ENCODE results near the gene MTCP1. TPM values are rescaled to one million over a fixed set of nuclear protein-coding genes. Genes with fewer than 3 reads are reported as not detected.

Gene MTCP1, protein sequence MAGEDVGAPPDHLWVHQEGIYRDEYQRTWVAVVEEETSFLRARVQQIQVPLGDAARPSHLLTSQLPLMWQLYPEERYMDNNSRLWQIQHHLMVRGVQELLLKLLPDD
- polyA plus RNA-seq (ENCODE audit: insufficient read length in 3 of 3) = 10 to 100 TPM; 21.4 to 27.3 (median 26.0) TPM

DNA sequence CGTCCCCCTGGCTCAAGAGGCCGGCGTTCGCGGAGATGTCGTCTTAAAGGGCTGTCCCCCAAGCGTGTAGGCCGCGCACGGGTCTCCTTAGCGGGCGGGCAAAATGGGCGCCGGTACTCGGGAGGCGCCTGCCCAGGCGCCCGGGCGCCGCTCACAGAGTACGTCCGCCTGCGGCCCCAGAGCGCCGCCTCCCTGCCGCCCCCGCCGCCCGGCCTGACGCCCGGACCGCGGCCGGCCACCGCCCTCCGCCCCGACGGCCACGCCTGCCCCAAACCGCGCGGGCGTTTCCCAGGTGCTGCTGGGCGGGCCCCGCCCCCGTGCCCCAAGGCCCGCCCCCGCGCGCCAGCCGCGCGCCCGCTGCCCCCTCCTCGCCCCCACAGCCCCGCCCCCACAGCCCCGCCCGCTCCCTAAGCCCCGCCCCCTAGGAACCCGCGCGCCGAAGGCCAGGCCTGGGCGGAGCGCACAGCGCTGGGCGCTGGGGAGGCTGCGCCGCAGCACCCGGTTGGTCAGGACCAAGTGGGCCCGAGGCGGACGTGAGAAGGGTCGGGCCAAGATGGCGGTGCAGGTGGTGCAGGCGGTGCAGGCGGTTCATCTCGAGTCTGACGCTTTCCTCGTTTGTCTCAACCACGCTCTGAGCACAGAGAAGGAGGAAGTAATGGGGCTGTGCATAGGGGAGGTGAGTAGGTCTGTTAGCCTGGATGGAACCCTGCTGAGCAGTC lies at the start of gene MTCP1, which contains the start of the genes BRCC3 and CMC4:
MTCP1 (minus strand) TSS at position 162 of the 719 bp plus-strand sequence. CDS start 5,126 bp downstream, outside the sequence.
BRCC3 (plus strand) TSS at position 534 of the 719 bp plus-strand sequence; CDS start at position 554, 20 bp downstream.
CMC4 (minus strand) TSS at position 162 of the 719 bp plus-strand sequence. CDS start 7,113 bp downstream, outside the sequence.
- DNase-seq (ENCODE audit: low read depth in 3 of 3, low spot score in 2 of 3) = peak in 2 of 3 donors; percentile 42 to 49

GRCh38 chrX:155115174-155115819 lies 44.4 kb upstream of the MTCP1 start:
- DNase-seq (ENCODE audit: low read depth in 3 of 3, low spot score in 2 of 3) = no peak

GRCh38 chrX:155113097-155113496 lies 42.2 kb upstream of the MTCP1 start:
- no peak for DNase-seq (ENCODE audit: low read depth in 3 of 3, low spot score in 2 of 3)

DNA sequence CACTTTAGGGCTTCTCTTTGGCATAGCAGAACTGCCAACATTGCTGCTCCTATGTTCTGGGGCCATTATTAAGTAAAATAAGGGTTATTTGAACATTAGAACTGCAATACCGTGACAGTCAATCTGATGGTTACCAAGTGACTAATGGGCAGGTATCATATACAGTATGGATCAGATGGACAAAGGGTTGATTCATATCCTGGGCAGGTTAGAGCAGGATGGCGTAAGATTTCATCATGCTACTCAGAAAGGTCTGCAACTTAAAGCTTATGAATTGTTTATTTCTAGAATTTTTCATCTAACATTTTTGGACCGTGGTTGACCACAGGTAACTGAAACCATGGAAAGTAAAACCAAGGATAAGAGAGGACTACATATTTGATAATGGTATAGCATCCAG lies 41.2 kb upstream of the MTCP1 start:
- no peak for DNase-seq (ENCODE audit: low read depth in 3 of 3, low spot score in 2 of 3)

- no peak for DNase-seq (ENCODE audit: low read depth in 3 of 3, low spot score in 2 of 3)
Observed at GRCh38 chrX:155108427-155108826, 37.5 kb upstream of the MTCP1 start.

GRCh38 chrX:155105919-155106318 lies 35.0 kb upstream of the MTCP1 start:
- no peak for DNase-seq (ENCODE audit: low read depth in 3 of 3, low spot score in 2 of 3)

DNA sequence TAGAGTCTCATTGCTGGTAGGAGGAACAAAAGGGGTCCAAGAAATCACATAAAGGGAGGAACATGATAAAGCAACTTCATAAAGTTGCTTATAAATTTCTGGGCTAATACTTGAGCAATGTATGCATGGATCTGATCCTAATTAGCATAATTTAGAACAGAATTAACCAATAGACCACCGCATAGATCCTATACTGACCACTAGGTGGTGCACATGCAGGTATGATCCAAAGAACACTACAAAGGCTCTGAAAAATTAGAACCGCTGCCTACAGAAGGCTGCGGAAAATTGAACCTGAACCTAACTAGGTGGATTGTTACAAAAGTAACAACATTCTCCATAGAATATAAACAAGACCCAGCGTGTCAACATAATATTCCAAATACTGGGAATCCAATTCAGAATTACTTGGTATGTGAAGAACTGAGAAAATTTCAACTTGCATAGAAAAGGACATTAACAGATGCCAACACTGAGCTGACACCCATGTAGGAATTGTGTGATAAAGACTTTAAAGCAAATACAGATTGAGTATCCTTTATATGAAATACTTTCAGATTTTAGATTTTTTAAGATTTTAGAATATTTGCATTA lies 23.6 kb upstream of the MTCP1 start:
- no peak for DNase-seq (ENCODE audit: low read depth in 3 of 3, low spot score in 2 of 3)

DNA sequence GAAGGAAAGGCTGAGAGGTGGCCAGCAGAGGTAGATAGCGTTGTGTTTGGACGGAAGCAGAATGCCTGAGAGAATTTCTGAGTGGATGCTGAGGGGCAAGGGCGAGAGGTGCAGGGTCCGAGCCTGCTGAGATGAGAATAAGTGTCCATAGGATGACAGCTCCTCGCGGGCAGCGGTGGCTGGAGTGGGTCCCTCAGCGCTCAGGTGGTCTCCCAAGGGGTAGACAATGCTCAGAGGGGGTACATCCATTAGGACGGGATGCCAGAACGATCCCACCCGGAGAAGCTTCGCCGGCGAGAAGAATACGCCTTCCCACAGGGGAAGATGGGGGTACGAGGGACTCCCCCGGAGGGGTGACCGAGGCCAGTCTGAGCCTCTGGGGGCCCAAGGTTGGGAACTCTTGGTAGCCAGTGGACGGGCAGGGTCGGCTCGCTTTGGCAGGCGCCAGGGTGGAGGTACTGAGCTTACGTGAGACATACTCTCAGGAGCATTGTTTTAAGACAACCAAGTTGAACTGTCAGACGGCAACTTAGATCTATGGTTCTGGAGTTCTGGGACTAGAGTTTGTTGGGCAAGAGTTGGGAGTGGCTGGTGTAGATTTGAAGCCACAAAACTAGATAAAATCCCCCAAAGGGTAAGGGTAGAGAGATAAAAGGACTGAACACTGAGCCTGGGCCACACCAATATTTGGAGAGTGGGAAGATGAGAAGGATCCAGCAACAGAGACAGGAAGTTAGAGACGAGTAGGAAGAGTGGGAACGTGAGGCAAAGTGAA lies 16.2 kb upstream of the MTCP1 start:
- no peak for DNase-seq (ENCODE audit: low read depth in 3 of 3, low spot score in 2 of 3)

GRCh38 chrX:155086202-155086840 lies 15.4 kb upstream of the MTCP1 start:
- DNase-seq (ENCODE audit: low read depth in 3 of 3, low spot score in 2 of 3) = no peak

GRCh38 chrX:155071694-155072280 lies 851 bp upstream of the MTCP1 start:
- DNase-seq (ENCODE audit: low read depth in 3 of 3, low spot score in 2 of 3) = no peak

DNA sequence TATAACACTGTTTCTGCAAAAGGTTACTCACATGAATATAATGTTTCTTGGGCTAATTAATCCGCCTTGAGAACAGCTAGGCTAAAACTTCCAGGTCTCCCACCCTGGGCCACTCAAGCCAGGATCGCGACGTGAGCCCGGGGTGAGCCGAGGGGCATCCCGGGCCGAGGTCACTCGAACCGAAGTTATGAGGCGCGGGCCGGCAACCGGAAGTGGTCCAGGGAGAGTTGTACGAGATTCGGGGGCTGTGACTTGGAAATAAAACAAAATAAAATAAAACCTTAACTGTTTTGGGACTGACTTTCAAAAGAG lies 317 bp downstream of the MTCP1 start:
- DNase-seq (ENCODE audit: low read depth in 3 of 3, low spot score in 2 of 3) = no peak

GRCh38 chrX:155070038-155070437 lies 898 bp downstream of the MTCP1 start:
- DNase-seq (ENCODE audit: low read depth in 3 of 3, low spot score in 2 of 3) = no peak

DNA sequence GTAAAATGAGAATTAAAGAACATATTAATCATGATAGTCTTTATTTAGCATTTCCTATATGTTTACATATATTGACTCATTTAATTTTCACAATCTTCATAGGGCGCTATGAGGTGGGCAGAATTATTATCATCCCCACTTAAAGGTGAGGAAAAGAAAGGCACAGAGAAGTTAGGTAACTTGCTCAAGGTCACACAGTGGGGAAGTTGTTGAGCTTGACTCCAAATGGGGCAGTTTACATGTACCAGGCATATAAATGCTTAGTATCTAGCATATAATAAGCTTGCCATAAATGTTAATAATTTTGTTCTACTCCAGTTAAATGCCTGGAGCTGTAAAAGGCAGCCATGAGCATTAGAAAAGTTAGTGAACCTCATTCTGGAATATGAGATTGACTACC lies 1.5 kb downstream of the MTCP1 start:
- DNase-seq (ENCODE audit: low read depth in 3 of 3, low spot score in 2 of 3) = no peak

- DNase-seq (ENCODE audit: low read depth in 3 of 3, low spot score in 2 of 3) = no peak
Observed at GRCh38 chrX:155068165-155068564, 2.8 kb downstream of the MTCP1 start.

DNA sequence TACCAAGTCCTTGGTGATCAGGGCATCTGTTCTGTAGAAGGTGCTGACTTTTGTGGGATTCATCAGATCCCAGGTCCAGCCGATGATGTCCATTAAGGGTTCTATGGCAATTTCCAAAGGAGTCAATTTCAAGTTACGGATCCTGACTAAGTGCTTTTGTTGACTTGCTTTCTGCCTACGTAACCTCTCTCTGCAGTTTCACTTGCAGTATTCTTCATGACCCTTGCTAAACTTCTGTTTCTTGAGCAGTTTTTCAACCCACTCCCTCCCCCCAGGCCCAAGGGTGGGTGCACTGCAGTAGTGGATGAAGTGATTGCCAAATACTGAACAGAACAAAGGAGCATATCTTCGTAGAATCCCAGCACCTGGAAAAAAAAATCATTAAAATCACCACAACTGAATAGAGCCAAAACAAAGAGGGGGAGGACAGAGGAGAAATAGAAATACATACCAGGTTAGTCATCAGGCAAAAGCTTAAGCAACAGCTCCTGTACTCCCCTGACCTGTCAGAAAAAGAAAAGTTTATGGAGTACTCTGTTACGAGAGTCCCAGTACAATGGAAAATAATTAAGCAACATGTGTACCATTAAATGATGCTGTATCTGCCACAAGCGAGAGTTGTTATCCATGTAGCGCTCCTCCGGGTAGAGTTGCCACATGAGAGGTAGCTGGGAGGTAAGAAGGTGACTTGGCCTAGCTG lies 5.8 kb downstream of the MTCP1 start:
- no peak for DNase-seq (ENCODE audit: low read depth in 3 of 3, low spot score in 2 of 3)

GRCh38 chrX:155061760-155062159 lies 9.2 kb downstream of the MTCP1 start:
- DNase-seq (ENCODE audit: low read depth in 3 of 3, low spot score in 2 of 3) = no peak

GRCh38 chrX:155056877-155057792 lies 13.8 kb downstream of the MTCP1 start:
- DNase-seq (ENCODE audit: low read depth in 3 of 3, low spot score in 2 of 3) = peak in 2 of 3 donors; percentile 58 to 62

DNA sequence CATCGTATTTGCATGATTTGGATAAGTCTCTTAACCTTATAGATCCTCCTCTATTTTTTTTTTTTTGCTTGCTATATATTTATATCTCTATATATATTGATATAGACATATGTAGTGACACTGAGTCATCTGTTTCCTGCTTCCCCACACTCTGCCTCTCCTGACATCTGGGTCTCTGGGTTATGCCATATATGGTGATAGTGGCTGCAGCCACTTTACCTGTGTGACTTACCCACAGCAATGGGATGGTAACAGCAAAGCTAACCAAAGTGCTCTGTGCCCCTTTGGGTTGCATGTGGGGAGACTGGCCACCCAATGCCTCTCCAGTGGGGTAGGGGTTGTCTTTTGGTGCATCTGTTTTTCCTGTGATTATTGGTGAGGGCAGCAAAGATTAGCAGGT lies 14.5 kb downstream of the MTCP1 start:
- no peak for DNase-seq (ENCODE audit: low read depth in 3 of 3, low spot score in 2 of 3)
